ENCODE measurements around the gene IQSEC1. TPM values are rescaled to one million over a fixed set of nuclear protein-coding genes. Genes with fewer than 3 reads are reported as not detected.

IQSEC1 gene
- polyA plus RNA-seq, 1 experiment = 3.6 TPM

DNA sequence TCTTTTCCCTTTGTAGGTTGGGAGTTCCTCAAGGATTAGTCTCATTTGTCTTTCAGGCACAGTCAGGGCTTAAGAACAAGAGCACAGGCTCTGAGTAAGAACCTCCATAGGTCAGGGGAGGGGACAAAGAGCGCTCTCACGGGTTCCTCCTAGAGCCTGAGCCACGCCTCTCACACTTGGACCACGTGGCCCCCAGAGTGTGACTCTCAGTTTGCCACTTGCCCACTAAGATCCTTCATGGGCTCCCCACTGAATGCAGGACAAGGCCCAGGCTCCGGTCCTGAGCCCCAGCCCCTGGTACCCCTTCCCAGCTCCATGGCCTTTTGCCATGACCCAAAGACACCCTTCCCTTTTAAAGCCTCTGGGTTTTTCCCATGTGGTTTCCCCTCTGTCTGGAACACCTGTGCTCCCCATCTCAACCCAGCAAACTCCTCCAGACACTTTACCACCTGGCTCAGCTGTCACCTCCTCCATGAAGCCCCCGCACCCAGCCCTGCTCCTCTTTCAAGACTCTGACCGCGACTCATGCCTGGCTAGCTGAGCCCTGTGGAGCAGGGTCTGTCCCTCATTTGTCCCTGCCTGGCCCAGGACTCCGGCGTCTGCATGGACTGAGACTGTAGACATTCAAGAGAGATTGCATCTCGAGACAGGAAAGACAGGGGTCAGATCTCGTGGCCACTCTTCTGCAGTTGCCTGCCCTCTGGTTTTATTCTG lies 32.7 kb downstream of the IQSEC1 start:
- CTCF ChIA-PET = interaction anchor here (0.6 kb wide), 1 partner anchor 110 kb away, joined by 3 read pairs; no protein-coding TSS in a partner anchor
- Histone ChIP-seq H3K27me3 (ENCODE audit: control insufficient read depth, insufficient read depth, low read length) (peaks cover 62% of the 10 kb centered on the region), H3K9me3 (ENCODE audit: control insufficient read depth, insufficient read depth, low read length) (no peaks in the 10 kb centered on the region; the same call in 1 of the 2 replicates), H3K4me3 (ENCODE audit: low read depth, low read length) (no peak overlapping the region), H3K27ac (ENCODE audit: low read depth, low read length) (no peak overlapping the region)
- TF ChIP-seq, protein P1, sequence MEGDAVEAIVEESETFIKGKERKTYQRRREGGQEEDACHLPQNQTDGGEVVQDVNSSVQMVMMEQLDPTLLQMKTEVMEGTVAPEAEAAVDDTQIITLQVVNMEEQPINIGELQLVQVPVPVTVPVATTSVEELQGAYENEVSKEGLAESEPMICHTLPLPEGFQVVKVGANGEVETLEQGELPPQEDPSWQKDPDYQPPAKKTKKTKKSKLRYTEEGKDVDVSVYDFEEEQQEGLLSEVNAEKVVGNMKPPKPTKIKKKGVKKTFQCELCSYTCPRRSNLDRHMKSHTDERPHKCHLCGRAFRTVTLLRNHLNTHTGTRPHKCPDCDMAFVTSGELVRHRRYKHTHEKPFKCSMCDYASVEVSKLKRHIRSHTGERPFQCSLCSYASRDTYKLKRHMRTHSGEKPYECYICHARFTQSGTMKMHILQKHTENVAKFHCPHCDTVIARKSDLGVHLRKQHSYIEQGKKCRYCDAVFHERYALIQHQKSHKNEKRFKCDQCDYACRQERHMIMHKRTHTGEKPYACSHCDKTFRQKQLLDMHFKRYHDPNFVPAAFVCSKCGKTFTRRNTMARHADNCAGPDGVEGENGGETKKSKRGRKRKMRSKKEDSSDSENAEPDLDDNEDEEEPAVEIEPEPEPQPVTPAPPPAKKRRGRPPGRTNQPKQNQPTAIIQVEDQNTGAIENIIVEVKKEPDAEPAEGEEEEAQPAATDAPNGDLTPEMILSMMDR (IDR thresholded peaks at IDR 0.05; ENCODE audit: low read depth, low read length) = no peak
- DNase-seq (ENCODE audit: low read depth, low spot score) = no peak
- POLR2A ChIA-PET = no interaction called here

DNA sequence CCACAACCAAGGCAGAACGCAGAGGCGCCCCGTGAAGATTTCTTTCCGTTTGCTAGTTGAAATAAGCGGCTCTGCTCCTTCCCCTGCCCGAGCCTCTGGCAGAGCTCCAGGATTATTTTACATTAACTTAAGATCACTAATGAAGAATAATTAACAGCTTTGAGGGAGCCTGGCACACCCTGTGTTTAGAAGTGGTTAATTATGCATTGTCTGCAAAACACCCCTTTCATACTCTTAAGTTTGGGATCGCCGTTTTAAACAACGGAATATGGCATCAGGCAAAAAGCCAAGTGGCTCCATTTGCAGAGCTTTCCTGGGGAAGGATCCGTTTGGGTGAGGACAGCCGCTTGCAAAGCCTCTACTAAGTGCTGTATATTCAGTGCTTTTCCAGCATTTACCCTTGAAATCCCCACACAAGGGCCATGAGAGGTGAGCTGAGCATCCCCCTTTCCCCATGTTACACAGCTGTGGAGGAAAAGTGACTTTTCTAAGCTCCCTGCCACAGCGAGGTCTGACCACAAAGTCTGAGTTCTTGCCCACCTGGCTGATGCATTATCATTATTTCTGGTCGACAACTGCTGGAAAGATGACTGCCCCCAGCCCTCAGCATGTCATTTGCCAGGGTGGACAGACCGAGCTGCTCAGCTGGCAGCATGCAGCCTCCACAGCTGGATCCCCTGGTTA lies 33.9 kb downstream of the IQSEC1 start:
- CTCF ChIA-PET = interaction anchor here (1.1 to 1.5 kb wide), 3 partner anchors 56 to 414 kb away, joined by 3 to 4 read pairs (median 4); no protein-coding TSS in a partner anchor

DNA sequence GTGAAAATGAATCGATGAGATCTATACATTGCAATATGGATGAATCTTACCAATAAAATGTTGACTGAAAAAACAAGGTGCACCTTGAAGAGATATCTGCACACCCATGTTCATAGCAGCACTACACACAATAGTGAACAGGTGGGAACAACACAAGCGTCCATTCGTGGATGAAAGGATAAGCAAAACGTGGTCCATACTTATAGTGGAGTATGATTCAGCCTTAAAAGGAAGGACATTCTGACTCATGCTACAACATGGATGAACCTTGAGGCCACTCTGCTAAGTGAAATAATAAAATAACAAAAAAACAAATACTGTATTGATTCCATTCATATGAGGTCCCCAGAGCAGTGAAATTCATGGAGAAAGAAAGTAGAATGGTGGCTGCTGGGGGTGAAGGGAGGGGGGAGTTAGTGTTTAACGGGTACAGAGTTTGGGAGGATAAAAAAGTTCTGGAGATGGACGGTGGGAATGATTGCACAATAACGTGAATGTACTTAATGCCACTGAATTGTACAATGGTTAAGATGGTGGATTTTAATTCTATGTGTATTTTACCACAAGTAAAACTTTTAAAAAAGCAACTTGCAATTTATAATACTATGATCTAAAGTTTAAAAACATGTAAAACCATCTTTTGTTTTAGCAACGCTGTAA lies 35.6 kb downstream of the IQSEC1 start:
- DNase-seq (ENCODE audit: low read depth, low spot score) = no peak
- no peak overlapping the region for H3K27ac ChIP-seq (ENCODE audit: low read depth, low read length)
- TF ChIP-seq, protein P1 (IDR thresholded peaks at IDR 0.05; ENCODE audit: low read depth, low read length) = no peak
- H3K27me3 ChIP-seq (ENCODE audit: control insufficient read depth, insufficient read depth, low read length) = peaks cover 66% of the 10 kb centered on the region
- ChIA-PET CTCF (no interaction called here), POLR2A (no interaction called here)
- H3K9me3 ChIP-seq (ENCODE audit: control insufficient read depth, insufficient read depth, low read length) = no peaks in the 10 kb centered on the region; the same call in 1 of the 2 replicates
- no peak overlapping the region for H3K4me3 ChIP-seq (ENCODE audit: low read depth, low read length)

More for the DNA sequence above, 33.9 kb downstream of the IQSEC1 start:
- Histone ChIP-seq H3K9me3 (ENCODE audit: control insufficient read depth, insufficient read depth, low read length) (no peaks in the 10 kb centered on the region; the same call in 1 of the 2 replicates), H3K27me3 (ENCODE audit: control insufficient read depth, insufficient read depth, low read length) (peaks cover 68% of the 10 kb centered on the region), H3K27ac (ENCODE audit: low read depth, low read length) (no peak overlapping the region), H3K4me3 (ENCODE audit: low read depth, low read length) (no peak overlapping the region)
- TF ChIP-seq, protein P1 (IDR thresholded peaks at IDR 0.05; ENCODE audit: low read depth, low read length) = no peak
- no peak for DNase-seq (ENCODE audit: low read depth, low spot score)
- POLR2A ChIA-PET = no interaction called here

DNA sequence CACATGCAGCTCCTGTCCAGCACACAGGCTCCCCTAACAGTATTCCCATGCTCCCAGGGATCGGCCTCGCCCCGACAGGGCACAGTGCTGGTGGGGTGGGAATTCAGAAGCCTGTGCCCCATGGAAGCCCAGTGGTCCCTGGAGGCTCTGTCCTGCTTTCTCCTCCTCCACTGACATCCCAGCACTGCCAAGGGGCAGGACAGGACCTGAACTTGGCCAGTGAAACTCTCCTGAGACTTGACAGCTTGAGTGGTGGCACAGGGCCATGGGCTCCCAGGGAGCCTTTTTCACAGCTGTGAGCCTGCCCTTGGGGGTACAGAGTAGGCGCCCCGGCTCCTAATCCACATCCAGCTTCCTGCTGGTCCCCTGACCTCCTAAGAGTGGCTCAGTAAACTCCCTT lies 38.4 kb downstream of the IQSEC1 start:
- Histone ChIP-seq H3K4me3 (ENCODE audit: low read depth, low read length) (no peak overlapping the region), H3K9me3 (ENCODE audit: control insufficient read depth, insufficient read depth, low read length) (no peaks in the 10 kb centered on the region; the same call in 1 of the 2 replicates), H3K27me3 (ENCODE audit: control insufficient read depth, insufficient read depth, low read length) (peaks cover 47% of the 10 kb centered on the region), H3K27ac (ENCODE audit: low read depth, low read length) (no peak overlapping the region)
- TF ChIP-seq, protein P1 (IDR thresholded peaks at IDR 0.05; ENCODE audit: low read depth, low read length) = no peak
- POLR2A ChIA-PET = no interaction called here
- no peak for DNase-seq (ENCODE audit: low read depth, low spot score)
- CTCF ChIA-PET = no interaction called here

All from AG04450 (cell line).